ENCODE data around the gene JADE2.

DNA sequence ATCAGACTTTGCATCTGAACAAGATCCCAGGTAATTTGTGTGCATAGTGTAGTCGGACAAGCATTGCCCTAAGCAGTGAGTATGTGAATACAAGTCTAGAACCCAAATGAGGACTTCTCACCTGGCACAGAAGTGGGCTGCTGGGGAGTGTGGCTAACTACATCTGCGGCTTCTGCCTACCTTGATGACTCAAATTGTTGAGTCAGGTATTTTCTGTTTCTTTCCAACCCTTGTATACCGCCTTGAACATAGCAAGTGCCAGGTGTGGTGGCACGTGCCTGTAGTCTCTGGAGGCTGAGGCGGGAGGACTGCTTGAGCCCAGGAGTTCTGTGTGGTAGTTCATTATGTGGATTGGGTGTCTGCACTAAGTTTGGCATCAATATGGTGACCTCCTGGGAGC is 7.9 kb upstream of the JADE2 start:
- no peak for TF ChIP-seq CREB5 (CRISPR knock-in tag; IDR thresholded peaks at IDR 0.05; ENCODE audit: low read depth)
- TF ChIP-seq POU6F1 (CRISPR knock-in tag; IDR thresholded peaks at IDR 0.05; ENCODE audit: borderline replicate concordance, low read depth) = no peak
- TF ChIP-seq ARNTL (CRISPR knock-in tag; IDR thresholded peaks at IDR 0.05; ENCODE audit: borderline replicate concordance, low read depth) = no peak
- no peak for TF ChIP-seq ZNF565 (CRISPR knock-in tag; conservative IDR thresholded peaks at IDR 0.05; ENCODE audit: low read depth)
- no peak for TF ChIP-seq ISL1 (CRISPR knock-in tag; IDR thresholded peaks at IDR 0.05)
- TF ChIP-seq TCF4 (CRISPR knock-in tag; IDR thresholded peaks at IDR 0.05; ENCODE audit: borderline replicate concordance) = no peak
- no peak for TF ChIP-seq OSR1 (CRISPR knock-in tag; IDR thresholded peaks at IDR 0.05)
- no peak for TF ChIP-seq ZFP30 (CRISPR knock-in tag; IDR thresholded peaks at IDR 0.05)
- TF ChIP-seq SNAI2 (CRISPR knock-in tag; IDR thresholded peaks at IDR 0.05) = no peak
- TF ChIP-seq PATZ1 (CRISPR knock-in tag; IDR thresholded peaks at IDR 0.05; ENCODE audit: borderline replicate concordance) = no peak
- TF ChIP-seq, protein P1, sequence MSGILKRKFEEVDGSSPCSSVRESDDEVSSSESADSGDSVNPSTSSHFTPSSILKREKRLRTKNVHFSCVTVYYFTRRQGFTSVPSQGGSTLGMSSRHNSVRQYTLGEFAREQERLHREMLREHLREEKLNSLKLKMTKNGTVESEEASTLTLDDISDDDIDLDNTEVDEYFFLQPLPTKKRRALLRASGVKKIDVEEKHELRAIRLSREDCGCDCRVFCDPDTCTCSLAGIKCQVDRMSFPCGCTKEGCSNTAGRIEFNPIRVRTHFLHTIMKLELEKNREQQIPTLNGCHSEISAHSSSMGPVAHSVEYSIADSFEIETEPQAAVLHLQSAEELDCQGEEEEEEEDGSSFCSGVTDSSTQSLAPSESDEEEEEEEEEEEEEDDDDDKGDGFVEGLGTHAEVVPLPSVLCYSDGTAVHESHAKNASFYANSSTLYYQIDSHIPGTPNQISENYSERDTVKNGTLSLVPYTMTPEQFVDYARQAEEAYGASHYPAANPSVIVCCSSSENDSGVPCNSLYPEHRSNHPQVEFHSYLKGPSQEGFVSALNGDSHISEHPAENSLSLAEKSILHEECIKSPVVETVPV (CRISPR knock-in tag; IDR thresholded peaks at IDR 0.05) = no peak
- TF ChIP-seq ZNF8 (CRISPR knock-in tag; IDR thresholded peaks at IDR 0.05) = no peak

Measured in SK-N-SH treated with all-trans-retinoic acid at 6 μM for 48 hours (cell line).